GM19193 (cell line): ENCODE results near the gene GPR158.

Experiments
- POLR2A ChIP-seq: IDR thresholded peaks from 4 replicates; pipeline ENCODE4 v1.6.1; 2011; ENCODE audit not compliant: insufficient read depth, insufficient read length; ENCODE audit errors: extremely low read depth

GPR158 gene

DNA sequence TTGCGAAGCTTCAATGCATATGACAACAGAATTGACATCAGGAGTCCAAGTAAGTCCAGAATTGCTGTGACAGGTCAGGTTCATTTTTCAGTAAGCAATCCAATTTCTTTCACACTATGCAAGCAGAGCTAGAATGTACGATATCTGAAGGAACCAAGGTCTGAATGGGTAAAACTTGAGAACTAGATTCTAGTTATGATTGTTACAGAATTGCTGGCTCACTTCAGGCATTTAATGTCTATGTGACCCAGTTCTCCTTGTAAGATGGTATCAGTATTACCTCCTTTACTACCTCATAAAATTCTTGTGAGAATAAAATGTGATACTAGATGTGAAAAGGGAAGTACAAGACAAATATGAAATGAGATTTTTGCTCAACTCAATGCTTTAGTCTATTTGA lies 159.6 kb downstream of the GPR158 start:
- TF ChIP-seq POLR2A, result no peak

DNA sequence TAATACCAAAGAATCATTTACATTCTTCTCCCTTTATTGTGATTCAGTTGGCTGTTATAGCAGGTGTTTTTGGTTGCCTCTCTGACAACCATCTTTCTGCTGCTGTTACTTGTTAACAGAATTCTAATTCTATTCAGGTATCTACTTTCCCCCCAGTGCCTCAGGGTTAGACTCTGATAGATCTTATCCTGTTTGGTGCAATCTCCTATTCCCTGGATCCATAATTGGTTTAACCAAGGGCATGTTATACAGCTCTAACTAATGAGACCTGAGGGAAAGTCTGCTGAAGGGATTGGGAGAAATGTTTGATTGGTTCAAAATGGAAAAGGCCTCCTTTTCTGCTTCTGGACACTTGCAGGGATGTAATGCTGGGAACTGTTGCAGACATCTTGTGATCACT lies 161.5 kb downstream of the GPR158 start:
- TF ChIP-seq POLR2A, result no peak

DNA sequence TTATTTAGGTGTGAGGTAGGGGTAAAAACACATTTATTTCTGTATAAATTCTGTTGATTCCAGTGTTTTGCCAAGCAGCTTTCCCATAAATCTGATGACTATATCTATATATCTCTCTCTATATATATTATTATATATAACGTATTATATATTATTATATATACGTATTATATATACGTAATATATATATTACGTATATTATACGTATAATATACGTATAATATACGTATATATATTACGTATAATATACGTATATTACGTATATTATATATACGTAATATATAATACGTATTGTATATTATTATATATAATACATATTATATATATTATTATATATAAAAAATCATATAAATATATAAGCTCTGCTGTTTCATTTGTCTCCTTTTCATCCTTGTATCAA lies 163.5 kb downstream of the GPR158 start:
- TF ChIP-seq POLR2A, result no peak

DNA sequence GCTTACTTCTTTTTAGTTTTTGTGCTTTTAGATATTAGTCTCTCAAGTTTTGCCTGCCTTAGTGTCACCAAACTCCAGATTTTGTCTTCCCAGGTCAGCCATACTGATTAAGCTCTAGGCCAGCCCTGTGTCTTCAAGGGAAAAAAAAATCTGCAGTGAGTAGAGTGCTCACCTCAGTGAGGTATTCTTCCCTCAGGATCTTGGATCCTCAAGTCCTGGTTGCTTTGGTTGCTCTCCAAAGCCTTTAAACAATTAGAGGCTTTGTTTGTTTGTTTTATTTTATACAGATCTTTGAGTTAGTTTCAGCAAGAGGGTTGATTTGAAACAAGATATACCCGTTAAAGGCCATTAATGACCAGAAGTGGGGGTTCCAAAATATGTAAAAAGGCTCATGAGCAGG lies 165.2 kb downstream of the GPR158 start:
- no peak for TF ChIP-seq POLR2A

DNA sequence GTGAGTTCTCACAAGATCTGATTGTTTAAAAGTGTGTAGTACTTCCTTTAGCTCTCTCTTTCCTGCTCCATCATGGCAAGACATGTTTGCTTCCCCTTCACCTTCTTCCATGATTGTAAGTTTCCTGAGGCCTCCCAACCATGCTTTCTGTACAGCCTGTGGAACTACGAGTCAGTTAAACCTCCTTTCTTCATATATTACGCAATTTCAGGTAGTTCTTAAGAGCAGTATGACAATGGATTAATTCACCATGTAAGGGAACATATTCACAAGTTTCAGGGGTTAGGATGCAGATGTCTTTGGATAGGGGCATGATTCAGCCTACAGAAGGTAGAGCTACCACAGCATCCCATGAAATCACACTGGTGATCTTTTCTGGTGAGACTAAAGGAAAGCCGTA lies 174.7 kb downstream of the GPR158 start:
- TF ChIP-seq POLR2A, result no peak

DNA sequence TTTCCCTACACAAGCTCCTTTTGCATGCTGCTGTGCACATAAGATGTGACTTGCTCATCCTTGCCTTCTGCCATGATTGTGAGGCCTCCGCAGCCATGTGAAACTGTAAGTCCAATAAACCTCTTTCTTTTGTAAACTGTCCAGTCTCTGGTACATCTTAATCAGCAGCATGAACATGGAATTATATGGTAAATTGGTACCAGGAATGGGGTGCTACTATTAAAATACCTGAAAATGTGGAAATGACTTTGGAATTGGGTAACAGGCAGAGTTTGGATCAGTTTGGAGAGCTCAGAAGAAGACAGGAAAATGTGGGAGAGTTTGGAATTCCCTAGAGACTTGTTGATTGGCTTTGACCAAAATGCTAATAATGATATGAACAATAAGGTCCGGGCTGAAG lies 181.8 kb downstream of the GPR158 start:
- no peak for TF ChIP-seq POLR2A

DNA sequence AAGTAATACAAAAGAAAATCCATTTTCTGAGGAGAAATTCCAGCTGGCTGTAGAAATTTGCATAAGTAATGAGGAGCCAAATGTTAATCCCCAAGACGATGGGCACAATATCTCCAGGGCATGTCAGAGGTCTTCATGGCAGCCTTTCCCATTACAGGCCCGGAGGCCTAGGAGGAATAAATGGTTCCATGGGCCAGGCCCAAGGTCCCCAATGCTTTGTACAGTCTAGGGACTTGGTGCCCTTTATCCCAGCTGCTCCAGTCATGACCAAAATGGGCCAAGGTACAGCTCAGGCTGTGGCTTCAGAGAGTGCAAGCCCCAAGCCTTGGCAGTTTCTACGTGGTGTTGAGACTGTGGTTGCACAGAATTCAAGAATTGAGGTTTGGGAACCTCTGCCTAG lies 182.5 kb downstream of the GPR158 start:
- no peak for TF ChIP-seq POLR2A

GRCh38 chr10:25382029-25382810 lies 207.4 kb downstream of the GPR158 start:
- TF ChIP-seq POLR2A, result no peak

- TF ChIP-seq POLR2A, result no peak
Measured at GRCh38 chr10:25383686-25384085, 208.9 kb downstream of the GPR158 start.

DNA sequence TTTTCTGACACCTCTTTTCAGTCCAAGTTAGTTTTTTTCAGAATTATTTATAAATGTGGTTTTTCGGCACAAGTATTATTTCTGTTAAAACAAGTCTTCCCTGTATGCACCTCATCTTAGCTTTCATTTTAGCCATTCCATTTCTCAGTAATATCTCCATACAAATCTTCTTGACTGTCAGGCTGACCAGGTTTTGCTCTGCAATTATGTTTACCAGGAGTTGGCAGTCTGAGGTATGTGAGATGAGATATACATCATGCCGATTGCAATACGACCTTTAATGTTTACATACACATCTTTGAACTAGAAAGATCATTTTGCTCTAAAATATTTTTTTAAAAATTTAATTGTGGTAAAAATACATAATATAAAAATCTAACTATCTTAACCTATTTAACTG lies 209.8 kb downstream of the GPR158 start:
- no peak for TF ChIP-seq POLR2A

DNA sequence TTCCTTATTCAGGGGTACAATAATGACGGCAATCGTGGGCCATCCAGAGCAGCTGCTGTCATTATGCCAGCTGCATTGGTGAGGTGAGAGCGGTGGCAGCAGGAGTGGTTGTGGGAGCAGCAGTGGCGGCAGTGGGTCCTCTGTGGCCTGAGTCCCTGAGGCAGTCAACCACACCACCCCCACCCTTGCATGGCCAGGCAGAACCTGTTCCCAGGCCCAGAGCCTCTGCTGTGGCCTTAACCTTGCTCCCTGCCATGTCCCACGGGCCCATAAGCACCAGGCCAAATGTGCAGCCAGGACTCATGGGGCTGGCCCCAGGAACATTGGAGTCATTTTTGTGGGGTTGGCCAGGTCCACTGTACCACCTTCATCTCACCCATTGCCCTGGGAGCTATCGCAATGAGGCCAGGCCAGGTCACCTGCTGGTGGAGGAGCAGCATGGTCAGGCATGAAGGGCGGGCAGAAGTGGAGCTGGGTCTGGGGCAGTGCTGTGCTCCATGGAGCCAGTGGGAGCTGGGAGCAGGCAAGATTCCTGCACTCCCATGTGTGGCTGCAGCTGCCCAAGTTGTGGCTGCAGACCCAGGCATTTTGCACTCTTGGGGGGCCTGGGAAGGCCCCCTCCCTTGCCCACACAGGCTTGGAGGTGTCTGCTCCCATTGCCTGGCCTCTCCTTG lies 213.5 kb downstream of the GPR158 start:
- no peak for TF ChIP-seq POLR2A

DNA sequence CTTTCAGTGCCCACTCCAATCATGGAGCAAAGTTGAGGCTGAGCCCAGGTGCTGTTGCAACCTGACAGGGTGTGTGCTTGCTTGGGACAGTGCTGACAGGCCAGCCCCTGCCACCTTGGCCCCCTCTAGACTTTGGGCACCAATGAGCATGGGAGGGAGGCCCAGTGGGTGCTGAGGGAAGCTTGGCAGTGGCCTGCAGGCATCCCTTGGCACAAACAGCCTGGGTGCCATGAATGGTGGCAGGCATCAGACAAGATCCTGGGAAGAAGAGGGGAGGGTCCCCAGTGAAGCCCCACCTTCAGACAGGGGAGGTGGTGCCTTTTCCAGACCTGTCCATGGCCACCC lies 214.0 kb downstream of the GPR158 start:
- TF ChIP-seq POLR2A, result no peak

GRCh38 chr10:25390733-25391132 lies 215.9 kb downstream of the GPR158 start:
- TF ChIP-seq POLR2A, result no peak

- TF ChIP-seq POLR2A, result no peak
Measured at GRCh38 chr10:25392132-25392531, 217.3 kb downstream of the GPR158 start.

DNA sequence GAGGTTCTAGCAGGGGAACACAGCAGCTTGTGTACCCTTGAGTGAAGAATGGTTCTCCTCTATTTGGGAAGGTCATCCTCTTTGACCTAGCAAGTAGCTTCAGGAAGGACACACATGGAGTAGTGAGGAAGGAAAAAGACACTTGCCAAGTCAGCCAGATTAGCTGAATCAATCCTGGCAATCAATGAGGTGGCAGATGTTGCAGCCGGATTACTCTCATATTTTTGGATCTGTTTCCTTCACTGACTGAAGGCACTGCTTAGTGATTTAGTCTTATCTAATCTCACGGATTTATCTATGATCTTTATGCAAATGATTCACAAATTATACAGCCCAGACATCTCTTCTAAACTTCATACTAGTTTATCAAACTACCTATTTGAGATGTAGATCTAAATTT lies 218.8 kb downstream of the GPR158 start:
- TF ChIP-seq POLR2A, result no peak

GRCh38 chr10:25398680-25399079 lies 223.9 kb downstream of the GPR158 start:
- no peak for TF ChIP-seq POLR2A
